ENCODE measurements around the gene ZNF784. TPM values are rescaled to one million over a fixed set of nuclear protein-coding genes. Genes with fewer than 3 reads are reported as not detected.

ZNF784 gene
- total and polyA plus RNA-seq, 2 of the 13 experiments (the other 11 are each of a cell fraction or from before 2014, with no cell fraction given), result 4.1 to 4.2 TPM

- TF ChIP-seq ZBED4 (CRISPR knock-in tag; IDR thresholded peaks at IDR 0.05; ENCODE audit: borderline replicate concordance), result no peak
- no peak for TF ChIP-seq ZSCAN5A (CRISPR knock-in tag; IDR thresholded peaks at IDR 0.05; ENCODE audit: borderline replicate concordance)
- TF ChIP-seq ZSCAN25 (CRISPR knock-in tag; IDR thresholded peaks at IDR 0.05), result no peak
- 0 out of 2 replicates have a peak, but pooled peaks have one; percentile 25 for TF ChIP-seq ZNF318 (CRISPR knock-in tag; IDR thresholded peaks at IDR 0.05)
- no peak for TF ChIP-seq MTA3 (CRISPR knock-in tag; IDR thresholded peaks at IDR 0.05)
- no peak for TF ChIP-seq MATR3 (CRISPR knock-in tag; IDR thresholded peaks at IDR 0.05)
- TF ChIP-seq ZMYM4 (CRISPR knock-in tag; IDR thresholded peaks at IDR 0.05), result 0 out of 2 replicates have a peak, but pooled peaks have one; percentile 25
These were observed at the start of gene ZNF784 (continued) for GRCh38 chr19:55624109-55625003.

Measured in HepG2 (cell line).